Hepatocyte (in vitro differentiated cells): ENCODE data around the gene FEZ2. TPM values are rescaled to one million over a fixed set of nuclear protein-coding genes. Genes with fewer than 3 reads are reported as not detected.

Experiments
- DNase-seq: peaks from one replicate; pipeline ENCODE4 v3.0.0-alpha.2; 2016; ENCODE audit warnings: low spot score
- H2AFZ ChIP-seq: fragments of 200-600 bp; sonication (generic); 2 replicates; pipeline ENCODE4 v1.6.0; 2016; ENCODE audit warnings: antibody characterized with exemption, mild to moderate bottlenecking
- H3K27ac ChIP-seq: fragments of 200-600 bp; sonication (generic); 2 replicates; pipeline ENCODE4 v1.5.1; 2016; ENCODE audit warnings: mild to moderate bottlenecking
- H3K27me3 ChIP-seq: fragments of 200-600 bp; sonication (generic); 2 replicates; pipeline ENCODE4 v1.6.1; 2016
- H3K36me3 ChIP-seq: fragments of 200-600 bp; sonication (generic); replicated peaks from 2 replicates; pipeline ENCODE4 v1.5.1; 2016; ENCODE audit warnings: low read depth; ENCODE audit not compliant: insufficient read depth
- H3K4me1 ChIP-seq: fragments of 200-600 bp; sonication (generic); 2 replicates; pipeline ENCODE4 v1.5.1; 2016; ENCODE audit warnings: mild to moderate bottlenecking, moderate library complexity; ENCODE audit not compliant: insufficient read depth
- H3K4me2 ChIP-seq: fragments of 200-600 bp; sonication (generic); 2 replicates; pipeline ENCODE4 v1.6.0; 2016
- H3K4me3 ChIP-seq: fragments of 200-600 bp; sonication (generic); 2 replicates; pipeline ENCODE4 v1.5.1; 2016; ENCODE audit warnings: mild to moderate bottlenecking
- H3K79me2 ChIP-seq: fragments of 200-600 bp; sonication (generic); 2 replicates; pipeline ENCODE4 v1.6.0; 2017; ENCODE audit warnings: mild to moderate bottlenecking
- H3K9me2 ChIP-seq: fragments of 200-600 bp; sonication (generic); replicated peaks from 2 replicates; pipeline ENCODE4 v1.6.0; 2017; ENCODE audit warnings: mild to moderate bottlenecking; ENCODE audit not compliant: insufficient read depth
- H3K9me3 ChIP-seq: fragments of 200-600 bp; sonication (generic); 2 replicates; pipeline ENCODE4 v1.5.1; 2016; ENCODE audit warnings: low read depth, mild to moderate bottlenecking
- H4K20me1 ChIP-seq: fragments of 200-600 bp; sonication (generic); 2 replicates; pipeline ENCODE4 v1.6.0; 2016; ENCODE audit warnings: mild to moderate bottlenecking; ENCODE audit not compliant: insufficient read depth, poor library complexity, severe bottlenecking
- EZH2 ChIP-seq: fragments of 200-600 bp; sonication (generic); IDR thresholded peaks from 2 replicates; pipeline ENCODE4 v1.6.1; 2016; ENCODE audit warnings: antibody characterized with exemption, mild to moderate bottlenecking, borderline replicate concordance
- EZH2phosphoT487 ChIP-seq: fragments of 200-600 bp; sonication (generic); IDR thresholded peaks from one replicate; pipeline ENCODE4 v1.6.1; 2018; ENCODE audit warnings: antibody characterized with exemption, mild to moderate bottlenecking, low read depth, moderate library complexity; ENCODE audit not compliant: unreplicated experiment, severe bottlenecking
- WGBS: methylation state at CpG from one replicate; pipeline ENCODE4 v1.1.6; 2016; ENCODE audit warnings: low lambda C conversion rate; ENCODE audit errors: missing lambda C conversion rate; 5-methylcytosine and 5-hydroxymethylcytosine counted together
- polyA plus RNA-seq: library from polyadenylated mRNA; unstranded; fragments of >200 nt; fragmentation: Nextera tagmentation; extraction: Ambion mirVana; gene quantifications from 2 replicates; pipeline ENCODE4 v1.2.1, GENCODE V29; 2016
- total RNA-seq: library from RNA; depleted of rRNA; stranded (reverse); fragments of >200 nt; gene quantifications from 2 replicates; pipeline ENCODE4 v1.2.3, GENCODE V29; 2014
- TF ChIP-seq, protein P1 (sequence below): fragments of 200-600 bp; sonication (generic); IDR thresholded peaks from 2 replicates; pipeline ENCODE4 v1.5.1; 2016; ENCODE audit warnings: antibody characterized with exemption, mild to moderate bottlenecking; ENCODE audit not compliant: poor library complexity

The FEZ2 gene
- total and polyA plus RNA-seq, 2 experiments from 2014 or later = 14.5 to 45.2 TPM

DNA sequence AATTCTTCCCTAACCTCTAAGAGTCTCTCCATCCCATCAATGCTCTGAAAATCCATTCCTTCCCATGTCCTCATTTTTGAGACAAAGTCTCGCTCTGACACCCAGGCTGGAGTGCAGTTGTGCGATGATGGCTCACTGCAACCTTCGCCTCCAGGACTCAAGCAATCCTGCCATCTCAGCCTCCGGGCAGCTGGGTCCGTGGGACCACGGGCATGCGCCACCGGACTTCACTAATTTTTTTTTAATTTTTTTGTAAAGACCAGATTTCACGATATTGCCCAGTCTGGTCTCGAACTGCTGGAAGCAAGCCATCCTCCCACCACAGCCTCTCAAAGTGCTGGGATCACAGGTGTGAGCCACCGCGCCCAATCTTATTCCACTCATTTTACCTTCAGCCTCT, 1.6 kb downstream of the FEZ2 start:
- H3K4me2 ChIP-seq = peak overlapping the region; percentile 94
- TF ChIP-seq EZH2phosphoT487 (no peak), EZH2 (no peak)
- TF ChIP-seq, protein P1, sequence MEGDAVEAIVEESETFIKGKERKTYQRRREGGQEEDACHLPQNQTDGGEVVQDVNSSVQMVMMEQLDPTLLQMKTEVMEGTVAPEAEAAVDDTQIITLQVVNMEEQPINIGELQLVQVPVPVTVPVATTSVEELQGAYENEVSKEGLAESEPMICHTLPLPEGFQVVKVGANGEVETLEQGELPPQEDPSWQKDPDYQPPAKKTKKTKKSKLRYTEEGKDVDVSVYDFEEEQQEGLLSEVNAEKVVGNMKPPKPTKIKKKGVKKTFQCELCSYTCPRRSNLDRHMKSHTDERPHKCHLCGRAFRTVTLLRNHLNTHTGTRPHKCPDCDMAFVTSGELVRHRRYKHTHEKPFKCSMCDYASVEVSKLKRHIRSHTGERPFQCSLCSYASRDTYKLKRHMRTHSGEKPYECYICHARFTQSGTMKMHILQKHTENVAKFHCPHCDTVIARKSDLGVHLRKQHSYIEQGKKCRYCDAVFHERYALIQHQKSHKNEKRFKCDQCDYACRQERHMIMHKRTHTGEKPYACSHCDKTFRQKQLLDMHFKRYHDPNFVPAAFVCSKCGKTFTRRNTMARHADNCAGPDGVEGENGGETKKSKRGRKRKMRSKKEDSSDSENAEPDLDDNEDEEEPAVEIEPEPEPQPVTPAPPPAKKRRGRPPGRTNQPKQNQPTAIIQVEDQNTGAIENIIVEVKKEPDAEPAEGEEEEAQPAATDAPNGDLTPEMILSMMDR = no peak
- peaks cover 14% of the 10 kb centered on the region for H3K4me1 ChIP-seq
- H3K9me2 ChIP-seq = no peaks in the 10 kb centered on the region
- DNase-seq = no peak
- no peak overlapping the region for H2AFZ ChIP-seq
- 96% methylated on average over 12 of the region's 12 CpGs for WGBS
- H3K27me3 ChIP-seq = no peaks in the 10 kb centered on the region
- no peak overlapping the region for H3K4me3 ChIP-seq
- H3K79me2 ChIP-seq = peaks cover 54% of the 10 kb centered on the region
- peaks cover 3% of the 10 kb centered on the region for H4K20me1 ChIP-seq
- H3K36me3 ChIP-seq = no peaks in the 10 kb centered on the region
- H3K9me3 ChIP-seq = no peaks in the 10 kb centered on the region
- H3K27ac ChIP-seq = no peak overlapping the region

DNA sequence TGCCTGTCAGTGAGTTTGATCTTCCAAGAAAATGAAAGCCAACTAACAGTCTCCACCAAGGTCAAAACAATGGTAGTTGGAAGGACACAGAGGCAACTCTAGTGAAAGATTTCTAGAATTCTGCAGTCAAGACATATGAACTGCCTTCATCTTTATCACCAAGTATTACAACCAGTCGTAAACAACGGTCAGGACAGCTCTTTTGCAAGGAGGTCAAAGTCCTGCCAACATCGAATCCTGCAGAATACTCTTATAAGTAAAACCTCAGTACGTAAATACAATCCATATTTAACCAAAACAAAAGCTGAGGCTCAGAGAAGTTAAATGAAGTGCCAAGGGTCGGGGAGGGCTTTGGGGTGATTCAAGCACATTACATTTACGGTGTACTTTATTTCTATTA, 3.1 kb downstream of the FEZ2 start:
- Histone ChIP-seq H3K4me2 (peak overlapping the region; percentile 94), H3K27ac (peak overlapping the region; percentile 14), H2AFZ (no peak overlapping the region), H3K79me2 (peaks cover 70% of the 10 kb centered on the region), H3K9me2 (no peaks in the 10 kb centered on the region), H3K36me3 (no peaks in the 10 kb centered on the region), H3K4me3 (no peak overlapping the region), H3K4me1 (peaks cover 14% of the 10 kb centered on the region), H3K27me3 (no peaks in the 10 kb centered on the region), H4K20me1 (peaks cover 10% of the 10 kb centered on the region), H3K9me3 (no peaks in the 10 kb centered on the region)
- DNase-seq = peak; percentile 45
- TF ChIP-seq EZH2 (no peak), EZH2phosphoT487 (no peak)
- TF ChIP-seq, protein P1 = no peak
- WGBS = 58% methylated on average over 6 of the region's 6 CpGs

- TF ChIP-seq EZH2 (no peak), EZH2phosphoT487 (no peak)
- TF ChIP-seq, protein P1 = no peak
- Histone ChIP-seq H3K27ac (no peak overlapping the region), H3K4me3 (no peak overlapping the region), H3K4me1 (no peaks in the 10 kb centered on the region), H4K20me1 (peaks cover 7% of the 10 kb centered on the region), H3K4me2 (no peak overlapping the region), H3K27me3 (no peaks in the 10 kb centered on the region), H3K36me3 (peaks cover 4% of the 10 kb centered on the region), H3K79me2 (peaks cover 78% of the 10 kb centered on the region), H3K9me2 (no peaks in the 10 kb centered on the region), H3K9me3 (no peaks in the 10 kb centered on the region), H2AFZ (no peak overlapping the region)
- no peak for DNase-seq
- 64% methylated on average over 2 of the region's 2 CpGs for WGBS
These were observed 8.7 kb downstream of the FEZ2 start for GRCh38 chr2:36589230-36589630.

- TF ChIP-seq EZH2 (no peak), EZH2phosphoT487 (no peak)
- TF ChIP-seq, protein P1 = no peak
- 79% methylated on average over 3 of the region's 3 CpGs for WGBS
- H2AFZ ChIP-seq = no peak overlapping the region
- H3K36me3 ChIP-seq = peaks cover 4% of the 10 kb centered on the region
- no peaks in the 10 kb centered on the region for H3K4me1 ChIP-seq
- H3K27ac ChIP-seq = no peak overlapping the region
- H3K4me2 ChIP-seq = no peak overlapping the region
- no peaks in the 10 kb centered on the region for H3K9me2 ChIP-seq
- no peak overlapping the region for H3K4me3 ChIP-seq
- peaks cover 62% of the 10 kb centered on the region for H3K79me2 ChIP-seq
- H3K27me3 ChIP-seq = no peaks in the 10 kb centered on the region
- peaks cover 7% of the 10 kb centered on the region for H4K20me1 ChIP-seq
- DNase-seq = no peak
- H3K9me3 ChIP-seq = no peaks in the 10 kb centered on the region
These were observed 10.4 kb downstream of the FEZ2 start for GRCh38 chr2:36587556-36587955.
